ENCODE results near the gene TOX2.

Gene TOX2

GRCh38 chr20:44009679-44009992, 95.0 kb downstream of the TOX2 start:
- no peak for TF ChIP-seq CTCF (IDR thresholded peaks at IDR 0.05; ENCODE audit: insufficient read depth, low read length, poor library complexity, severe bottlenecking)
- no peak for DNase-seq (ENCODE audit: extremely low read depth, insufficient read length)
- H3K4me3 ChIP-seq (replicated peaks; ENCODE audit: low read depth, low read length): no peak overlapping the region
- no peaks in the 10 kb centered on the region for H3K36me3 ChIP-seq (ENCODE audit: control insufficient read depth, insufficient read depth, low read length)
- H3K27me3 ChIP-seq (replicated peaks; ENCODE audit: control insufficient read depth, insufficient read depth, low read length): no peaks in the 10 kb centered on the region

GRCh38 chr20:44010162-44010704, 95.6 kb downstream of the TOX2 start:
- Histone ChIP-seq H3K27me3 (replicated peaks; ENCODE audit: control insufficient read depth, insufficient read depth, low read length) (no peaks in the 10 kb centered on the region), H3K36me3 (ENCODE audit: control insufficient read depth, insufficient read depth, low read length) (no peaks in the 10 kb centered on the region), H3K4me3 (replicated peaks; ENCODE audit: low read depth, low read length) (no peak overlapping the region)
- TF ChIP-seq CTCF (IDR thresholded peaks at IDR 0.05; ENCODE audit: insufficient read depth, low read length, poor library complexity, severe bottlenecking): no peak
- no peak for DNase-seq (ENCODE audit: extremely low read depth, insufficient read length)

- no peaks in the 10 kb centered on the region for H3K27me3 ChIP-seq (replicated peaks; ENCODE audit: control insufficient read depth, insufficient read depth, low read length)
- no peak overlapping the region for H3K4me3 ChIP-seq (replicated peaks; ENCODE audit: low read depth, low read length)
- TF ChIP-seq CTCF (IDR thresholded peaks at IDR 0.05; ENCODE audit: insufficient read depth, low read length, poor library complexity, severe bottlenecking): no peak
- no peak for DNase-seq (ENCODE audit: extremely low read depth, insufficient read length)
- H3K36me3 ChIP-seq (ENCODE audit: control insufficient read depth, insufficient read depth, low read length): no peaks in the 10 kb centered on the region
Observed at GRCh38 chr20:44011251-44011940, 96.7 kb downstream of the TOX2 start.

- Histone ChIP-seq H3K36me3 (ENCODE audit: control insufficient read depth, insufficient read depth, low read length) (no peaks in the 10 kb centered on the region), H3K27me3 (replicated peaks; ENCODE audit: control insufficient read depth, insufficient read depth, low read length) (no peaks in the 10 kb centered on the region), H3K4me3 (replicated peaks; ENCODE audit: low read depth, low read length) (no peak overlapping the region)
- DNase-seq (ENCODE audit: extremely low read depth, insufficient read length): no peak
- no peak for TF ChIP-seq CTCF (IDR thresholded peaks at IDR 0.05; ENCODE audit: insufficient read depth, low read length, poor library complexity, severe bottlenecking)
Observed at GRCh38 chr20:44012466-44013226, 98.0 kb downstream of the TOX2 start.

- no peak for TF ChIP-seq CTCF (IDR thresholded peaks at IDR 0.05; ENCODE audit: insufficient read depth, low read length, poor library complexity, severe bottlenecking)
- Histone ChIP-seq H3K4me3 (replicated peaks; ENCODE audit: low read depth, low read length) (no peak overlapping the region), H3K36me3 (ENCODE audit: control insufficient read depth, insufficient read depth, low read length) (no peaks in the 10 kb centered on the region), H3K27me3 (replicated peaks; ENCODE audit: control insufficient read depth, insufficient read depth, low read length) (no peaks in the 10 kb centered on the region)
- DNase-seq (ENCODE audit: extremely low read depth, insufficient read length): no peak
Observed at GRCh38 chr20:44014807-44015732, 100.4 kb downstream of the TOX2 start.
